GM19023 (cell line): ENCODE results near the gene ATR.

Source experiments
- ATAC-seq: cut with Tn5 transposase; IDR thresholded peaks from one replicate; pipeline ENCODE4 v1.9.1; 2021; ENCODE audit warnings: mild to moderate bottlenecking, moderate library complexity; ENCODE audit not compliant: unreplicated experiment

ATR gene

GRCh38 chr3:142530296-142530695, 48.2 kb downstream of the ATR start:
- ATAC-seq = no peak

- no peak for ATAC-seq
Observed at GRCh38 chr3:142523921-142524566, 54.5 kb downstream of the ATR start.

- ATAC-seq = no peak
Observed at GRCh38 chr3:142509079-142509478, 69.5 kb downstream of the ATR start.

- no peak for ATAC-seq
Observed at GRCh38 chr3:142507241-142507640, 71.3 kb downstream of the ATR start.

- ATAC-seq = no peak
Observed at GRCh38 chr3:142502187-142502985, 76.1 kb downstream of the ATR start.

GRCh38 chr3:142501004-142501926, 77.3 kb downstream of the ATR start:
- no peak for ATAC-seq

- no peak for ATAC-seq
Observed at GRCh38 chr3:142500211-142500610, 78.3 kb downstream of the ATR start.

GRCh38 chr3:142498397-142499180, 79.9 kb downstream of the ATR start:
- ATAC-seq = no peak

- ATAC-seq = no peak
Observed at GRCh38 chr3:142497729-142498128, 80.8 kb downstream of the ATR start.

GRCh38 chr3:142495103-142495502, 83.4 kb downstream of the ATR start:
- ATAC-seq = no peak

- no peak for ATAC-seq
Observed at GRCh38 chr3:142492184-142492583, 86.3 kb downstream of the ATR start.

GRCh38 chr3:142489572-142490323, 88.8 kb downstream of the ATR start:
- ATAC-seq = no peak

GRCh38 chr3:142484912-142485435, 93.6 kb downstream of the ATR start:
- no peak for ATAC-seq

GRCh38 chr3:142481196-142481595, 97.3 kb downstream of the ATR start:
- ATAC-seq = no peak

- ATAC-seq = no peak
Observed at GRCh38 chr3:142470826-142471225, 107.7 kb downstream of the ATR start.

GRCh38 chr3:142468456-142468855, 110.1 kb downstream of the ATR start:
- ATAC-seq = no peak

- ATAC-seq = no peak
Observed at GRCh38 chr3:142467768-142468167, 110.8 kb downstream of the ATR start.

- no peak for ATAC-seq
Observed at GRCh38 chr3:142460689-142461088, 117.8 kb downstream of the ATR start.

- no peak for ATAC-seq
Observed at GRCh38 chr3:142459929-142460328, 118.6 kb downstream of the ATR start.

- ATAC-seq = no peak
Observed at GRCh38 chr3:142459096-142459495, 119.4 kb downstream of the ATR start.
